GM18873 (cell line): ENCODE results near the gene PALD1.
"Not testable (repeated sequence)": the region's sequence is repeated elsewhere in the genome, so short reads cannot be mapped to it uniquely, and the experiment has no call there.

ENCODE experiments used
- ATAC-seq: cut with Tn5 transposase; IDR thresholded peaks from one replicate; pipeline ENCODE4 v1.9.1; 2021; ENCODE audit warnings: mild to moderate bottlenecking, moderate library complexity, moderate number of reproducible peaks; ENCODE audit not compliant: unreplicated experiment, low FRiP score

The PALD1 gene

DNA sequence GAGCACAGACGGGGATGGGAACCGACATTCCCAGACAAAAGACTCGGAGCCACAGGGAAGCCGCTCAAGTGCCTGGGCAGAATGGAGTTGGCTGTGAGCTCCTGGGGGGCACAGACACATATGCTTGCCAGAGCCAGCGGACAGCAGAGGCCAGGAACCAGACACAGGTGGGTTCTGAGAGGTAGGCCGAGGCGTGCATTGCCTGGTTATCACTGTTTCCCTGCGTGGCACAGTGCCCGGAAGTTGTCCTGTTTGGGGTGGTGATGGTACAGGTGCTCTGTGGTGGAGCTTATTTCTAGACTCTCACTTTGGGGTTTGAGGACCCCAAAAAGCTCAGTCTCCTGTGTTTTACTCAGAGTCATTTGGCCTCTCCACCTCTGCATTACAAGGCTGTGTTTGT lies 2.5 kb downstream of the PALD1 start:
- no peak for ATAC-seq

DNA sequence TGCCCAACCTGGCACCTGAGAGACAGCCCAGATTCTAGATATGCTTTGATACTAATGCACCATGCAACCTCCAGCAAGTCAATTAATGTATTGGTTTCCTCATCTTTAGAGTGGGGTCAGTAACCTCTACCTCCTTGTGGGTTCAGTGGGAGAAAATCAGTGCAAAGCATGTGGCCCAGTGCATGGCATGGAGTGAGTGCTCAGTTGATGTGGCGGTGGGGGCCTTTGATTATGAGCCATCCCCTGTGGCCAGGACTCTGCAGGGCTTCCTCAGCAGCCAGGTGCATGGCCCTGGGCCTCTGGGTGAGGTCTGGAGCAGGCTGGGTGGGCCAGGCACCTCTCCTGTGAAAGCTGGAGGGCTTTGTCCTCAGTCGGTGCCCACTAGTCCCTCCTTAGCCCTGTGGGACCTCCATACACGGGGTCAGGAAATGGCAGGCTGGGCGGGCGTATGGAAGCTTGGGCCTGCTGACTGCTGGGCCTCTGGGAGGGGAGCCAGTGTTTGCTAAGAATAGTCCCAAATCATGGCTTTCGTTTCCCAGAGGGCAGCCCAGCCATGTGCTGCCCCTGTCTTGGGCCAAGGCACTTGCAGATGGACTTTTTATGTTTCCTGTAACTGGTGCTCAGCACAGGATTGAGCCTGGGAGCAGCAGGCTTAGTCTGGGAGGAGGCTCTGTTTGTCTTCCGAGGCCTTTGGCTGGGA lies 3.4 kb downstream of the PALD1 start:
- no peak for ATAC-seq

DNA sequence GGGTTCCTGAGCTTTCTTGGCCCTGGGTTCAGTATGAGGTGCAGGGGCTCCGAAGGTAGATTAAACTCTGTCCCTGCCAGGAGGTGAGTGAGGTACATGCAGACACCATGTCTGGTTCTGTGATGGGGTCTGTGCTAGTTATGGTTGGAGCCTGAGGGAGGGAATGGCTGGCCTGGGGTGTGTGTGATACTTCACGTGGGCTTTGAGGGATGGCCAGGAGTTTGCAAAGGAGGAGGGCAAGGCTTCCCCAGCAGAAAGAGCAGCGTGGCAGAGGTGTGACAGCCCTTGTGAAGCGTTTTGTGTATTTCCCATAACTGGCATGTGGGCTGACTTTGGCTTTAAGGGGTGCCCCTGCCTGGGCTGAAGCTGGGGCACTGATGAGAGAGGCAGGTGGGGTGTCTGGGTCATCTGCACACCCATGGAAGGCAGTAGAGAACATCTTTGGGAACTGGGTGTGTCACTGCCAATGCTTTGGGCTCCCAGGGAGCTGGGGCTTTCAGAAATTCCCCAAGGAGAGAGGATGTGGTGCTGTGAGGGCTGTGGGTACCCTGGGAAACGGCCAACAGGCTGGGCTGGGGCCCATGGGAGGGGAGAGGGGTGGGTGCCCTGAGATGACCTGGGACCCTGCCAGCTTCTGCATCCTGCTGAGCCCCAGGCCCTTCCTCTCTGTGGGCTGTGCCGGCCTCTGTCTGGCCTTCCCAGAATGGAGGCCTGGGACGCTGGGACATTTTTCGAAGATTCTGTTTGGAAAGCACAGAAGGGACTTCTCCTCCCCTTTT lies 4.6 kb downstream of the PALD1 start:
- ATAC-seq, result no peak

DNA sequence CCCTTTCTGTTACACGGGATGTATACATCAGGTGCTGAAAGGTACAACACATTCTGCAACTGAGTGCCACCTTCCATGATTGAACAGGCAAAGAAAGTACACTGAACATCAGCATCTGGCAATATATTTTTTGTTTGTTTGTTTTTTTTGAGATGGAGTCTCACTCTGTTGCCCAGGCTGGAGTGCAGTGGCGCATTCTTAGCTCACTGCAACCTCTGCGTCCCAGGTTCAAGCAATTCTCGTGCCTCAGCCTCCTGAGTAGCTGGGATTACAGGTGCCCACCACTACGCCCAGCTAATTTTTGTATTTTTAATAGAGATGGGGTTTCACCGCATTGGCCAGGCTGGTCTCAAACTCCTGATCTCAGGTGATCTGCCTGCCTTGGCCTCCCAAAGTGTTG lies 5.3 kb downstream of the PALD1 start:
- ATAC-seq, result not testable (repeated sequence)

DNA sequence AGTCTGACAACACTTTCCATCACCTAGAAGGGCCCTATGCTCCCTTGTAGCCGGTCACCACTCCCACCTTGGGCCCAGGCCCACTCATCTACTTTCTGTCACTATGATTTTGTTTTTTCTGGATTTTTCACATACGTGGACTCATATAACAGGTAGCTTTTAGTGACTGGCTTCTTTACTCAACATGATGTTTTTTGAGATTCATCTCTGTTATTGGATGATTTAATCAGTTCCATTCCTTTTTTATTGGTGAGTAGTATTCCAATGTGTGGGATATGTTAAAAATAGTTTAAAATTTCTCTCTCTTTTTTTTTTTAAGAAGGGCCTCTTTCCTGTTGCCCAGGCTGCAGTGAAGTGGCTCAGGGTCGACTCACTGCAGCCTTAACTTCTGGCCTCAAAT lies 9.3 kb downstream of the PALD1 start:
- ATAC-seq, result no peak

DNA sequence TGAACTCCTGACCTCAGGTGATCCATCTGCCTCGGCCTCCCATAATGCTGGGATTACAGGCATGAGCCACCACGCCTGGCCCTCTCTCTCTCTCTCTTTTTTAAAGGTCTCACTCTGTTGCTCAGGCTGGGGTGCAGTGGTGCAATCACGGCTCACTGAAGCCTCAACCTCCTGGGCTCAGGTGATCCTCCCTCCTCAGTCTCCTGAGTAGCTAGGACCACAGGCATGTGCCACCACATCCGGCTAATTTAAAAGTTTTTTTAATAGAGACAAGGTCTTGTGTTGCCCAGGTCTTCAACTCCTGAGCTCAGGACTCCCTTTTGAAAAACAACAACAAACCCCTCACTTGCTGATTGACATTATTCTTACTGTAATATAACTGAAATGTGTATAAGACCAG lies 11.6 kb downstream of the PALD1 start:
- ATAC-seq, result no peak

DNA sequence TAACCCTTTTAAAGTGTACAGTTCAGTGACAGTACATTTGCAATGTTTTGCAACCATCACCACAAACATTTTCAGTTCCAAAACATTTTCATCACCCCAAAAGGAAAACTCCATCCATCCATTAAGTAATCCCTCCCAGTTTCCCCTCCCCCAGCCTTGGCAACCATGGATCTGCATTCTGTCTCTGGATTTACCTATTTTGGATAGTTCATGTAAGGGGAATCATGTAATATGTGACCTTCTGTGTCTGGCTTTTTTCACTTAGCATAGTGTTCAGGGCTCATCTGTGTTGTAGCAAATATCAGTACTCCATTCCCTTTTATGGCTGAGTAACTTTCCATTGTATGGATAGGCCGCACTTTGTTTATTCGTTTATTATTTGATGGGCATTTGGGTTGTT lies 13.0 kb downstream of the PALD1 start:
- no peak for ATAC-seq

DNA sequence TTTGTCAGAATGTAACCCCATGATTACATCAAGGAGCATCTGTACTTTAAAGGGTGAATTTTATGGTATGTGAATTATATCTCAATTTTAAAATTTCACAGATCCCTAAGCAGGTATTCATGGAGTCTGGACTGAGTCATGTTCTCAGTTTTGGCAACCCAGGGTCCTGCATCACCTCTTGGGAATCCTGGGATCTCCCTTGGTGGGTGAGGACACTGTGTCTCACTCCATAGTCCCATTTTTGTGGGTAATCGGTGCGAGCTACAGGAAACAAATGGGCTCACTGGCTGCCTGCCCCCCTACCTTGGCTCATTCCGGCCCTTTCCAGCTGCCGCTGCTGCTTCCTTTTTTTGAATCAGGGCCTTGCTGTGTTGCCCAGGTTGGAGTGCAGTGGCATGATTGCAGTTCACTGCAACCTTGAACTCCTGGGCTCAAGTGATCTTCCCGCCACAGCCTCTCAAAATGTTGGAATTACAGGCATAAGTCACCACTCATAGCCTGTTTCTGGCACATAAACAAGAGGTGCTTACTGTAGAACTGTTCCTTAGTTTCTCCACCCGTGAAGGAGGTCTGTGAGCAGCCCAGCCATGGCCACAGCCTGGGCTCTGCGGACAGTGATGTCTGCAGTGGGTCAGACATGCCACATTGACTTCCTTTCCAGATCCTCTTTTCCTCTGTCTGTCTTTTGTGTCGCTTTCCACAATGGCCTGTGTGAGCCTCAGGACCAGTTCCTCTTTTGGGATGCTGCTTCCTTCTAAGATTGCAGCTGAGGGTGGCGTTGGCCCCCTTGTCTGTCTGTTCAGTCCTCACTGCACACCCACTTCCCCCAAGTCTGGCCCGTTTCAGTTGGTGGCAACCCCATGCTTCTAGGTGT lies 14.5 kb downstream of the PALD1 start:
- no peak for ATAC-seq

DNA sequence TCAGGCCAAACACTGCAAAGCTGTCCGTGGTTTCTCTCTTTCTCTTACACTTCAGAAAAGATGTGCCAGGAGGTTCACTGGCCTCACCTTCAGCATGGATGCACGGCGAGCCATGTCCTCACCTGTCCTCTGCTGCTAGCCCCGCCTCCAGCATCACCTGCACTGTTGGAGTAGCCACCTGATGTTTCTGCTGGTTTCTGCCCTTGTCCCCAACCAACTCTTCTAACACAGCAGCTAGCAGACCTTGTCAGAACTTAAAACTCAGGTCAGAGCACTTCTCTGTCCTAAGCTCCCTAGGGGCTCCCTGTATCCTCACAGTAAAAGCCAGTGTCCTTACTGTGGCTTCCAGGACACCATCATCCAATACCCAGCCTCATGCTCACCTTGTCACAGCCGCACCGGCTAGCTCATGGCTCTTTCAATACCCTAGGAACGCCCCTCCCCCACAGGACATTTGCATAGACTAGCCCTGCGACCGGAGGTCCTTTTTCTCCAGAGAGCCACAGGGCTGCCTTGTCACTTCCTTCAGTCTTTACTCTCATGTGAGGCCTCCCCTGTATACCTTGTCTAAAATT lies 15.2 kb downstream of the PALD1 start:
- peak; percentile 67 for ATAC-seq

DNA sequence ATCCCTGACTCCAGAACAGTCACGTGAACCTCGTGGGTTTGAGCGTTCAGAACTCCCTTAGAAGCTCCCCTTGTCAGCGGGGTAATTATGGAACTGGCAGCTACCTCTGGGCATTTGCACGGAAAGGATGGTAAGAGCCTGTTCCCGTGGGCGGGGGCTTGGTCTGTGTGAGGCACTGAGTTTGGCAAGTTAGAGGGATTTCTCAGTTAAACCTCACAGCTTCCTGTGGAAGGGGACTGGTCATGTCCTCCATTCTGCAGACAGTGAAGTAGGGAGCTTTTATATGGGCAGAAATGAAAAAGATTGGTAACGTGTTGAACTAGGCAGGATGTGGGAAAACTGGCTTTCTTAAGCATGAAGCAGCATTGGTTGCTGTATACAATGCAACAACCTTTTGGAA lies 16.0 kb downstream of the PALD1 start:
- no peak for ATAC-seq

DNA sequence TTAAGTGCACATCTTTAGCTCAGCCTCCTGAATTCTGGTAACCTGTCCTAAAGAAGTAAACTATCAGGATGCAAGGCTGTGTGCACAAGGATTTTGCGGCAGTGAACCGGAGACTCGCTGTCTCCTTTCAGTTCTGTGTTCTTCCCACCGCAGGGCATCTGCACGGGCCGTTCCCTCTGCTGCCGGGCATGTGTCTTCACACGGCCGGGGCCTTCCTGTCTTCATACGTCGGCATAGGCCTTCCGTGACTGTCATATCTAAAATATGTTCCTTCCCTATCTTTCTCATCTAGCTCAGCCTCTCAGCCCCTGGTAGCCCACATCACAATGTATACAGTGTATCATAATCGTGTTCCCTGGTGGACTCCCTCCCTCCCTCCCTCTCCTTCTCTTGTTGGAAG lies 16.4 kb downstream of the PALD1 start:
- ATAC-seq, result no peak

DNA sequence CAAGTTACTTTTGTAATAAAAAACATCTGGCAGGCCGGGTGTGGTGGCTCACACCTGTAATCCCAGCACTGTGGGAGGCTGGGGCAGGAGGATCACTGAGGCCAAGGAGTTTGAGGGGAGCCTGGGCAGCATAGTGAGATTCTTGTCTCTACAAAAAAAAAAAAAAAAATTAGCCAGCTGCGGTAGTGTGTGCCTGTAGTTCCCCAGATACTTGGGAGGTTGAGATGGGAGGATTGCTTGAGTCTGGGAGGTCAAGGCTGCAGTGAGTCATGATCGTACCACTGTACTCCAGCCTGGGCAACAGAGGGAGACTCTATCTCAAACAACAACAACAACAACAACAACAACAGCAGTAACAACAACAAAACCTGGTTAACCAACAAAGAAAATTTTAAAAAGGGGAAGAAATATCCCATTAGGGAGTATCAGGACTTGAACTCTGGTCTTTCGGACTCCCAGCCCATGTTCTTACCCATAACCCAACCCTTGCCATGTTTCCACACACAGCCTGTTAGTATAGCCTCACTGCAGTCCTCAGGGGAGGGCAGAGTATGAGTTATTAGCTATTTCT lies 17.2 kb downstream of the PALD1 start:
- no peak for ATAC-seq

DNA sequence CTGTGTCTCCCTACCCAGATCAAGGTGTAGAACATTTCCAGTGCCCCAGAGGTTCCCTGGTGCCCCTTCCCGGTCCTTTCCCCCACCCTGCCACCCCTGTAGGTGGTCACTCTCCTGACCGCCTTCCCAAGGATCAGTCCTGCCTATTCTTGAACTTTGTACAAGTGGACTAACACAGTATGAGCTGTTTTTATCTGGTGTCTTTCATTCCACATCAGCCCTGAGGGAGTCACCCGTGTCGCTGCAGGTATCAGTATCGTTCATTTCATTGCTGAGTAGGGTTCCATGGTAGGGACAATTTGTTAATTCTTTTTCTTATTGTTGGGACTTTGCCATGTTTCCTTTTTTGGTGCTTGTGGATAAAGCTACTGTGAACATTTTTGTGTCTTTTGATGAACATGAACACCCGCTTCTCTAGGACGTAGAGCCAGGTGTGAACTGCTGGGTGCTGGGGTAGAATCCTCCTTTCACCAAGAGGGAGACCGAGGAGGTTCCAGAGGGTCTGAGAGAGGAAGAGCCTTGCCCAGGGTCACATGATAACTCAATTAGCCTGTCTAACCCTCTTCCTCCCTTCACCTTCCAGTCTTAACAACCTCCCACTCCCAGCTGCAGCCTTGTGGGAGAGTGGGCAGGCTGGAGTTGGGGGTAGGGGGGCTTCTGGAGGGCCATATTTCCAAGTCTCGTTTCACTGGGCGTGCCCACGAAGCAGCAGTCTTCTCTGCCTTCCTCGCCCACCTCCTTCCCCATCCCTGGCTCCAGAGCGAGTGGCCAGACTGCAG lies 18.0 kb downstream of the PALD1 start:
- ATAC-seq, result no peak

DNA sequence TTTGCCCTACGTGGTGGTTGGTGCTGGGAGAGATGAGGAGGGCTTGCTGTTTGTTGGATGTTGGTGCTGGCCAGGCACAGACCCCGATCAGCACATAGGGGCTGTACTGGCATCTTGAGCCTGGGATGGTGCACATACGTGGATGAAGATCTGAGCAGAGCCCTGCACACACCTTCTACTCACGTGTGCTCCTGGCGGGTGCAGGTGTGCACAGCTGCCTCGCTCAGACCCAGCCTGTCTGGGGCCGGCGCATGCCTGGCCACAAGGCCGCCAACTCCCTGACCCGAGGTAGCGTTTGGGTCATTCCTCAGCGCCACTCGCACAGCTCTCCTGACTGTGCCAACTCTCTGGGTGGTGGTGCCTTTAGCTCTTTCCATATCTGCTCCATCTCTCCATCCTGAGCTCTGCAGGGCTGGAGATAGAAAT lies 18.6 kb downstream of the PALD1 start:
- ATAC-seq, result no peak

DNA sequence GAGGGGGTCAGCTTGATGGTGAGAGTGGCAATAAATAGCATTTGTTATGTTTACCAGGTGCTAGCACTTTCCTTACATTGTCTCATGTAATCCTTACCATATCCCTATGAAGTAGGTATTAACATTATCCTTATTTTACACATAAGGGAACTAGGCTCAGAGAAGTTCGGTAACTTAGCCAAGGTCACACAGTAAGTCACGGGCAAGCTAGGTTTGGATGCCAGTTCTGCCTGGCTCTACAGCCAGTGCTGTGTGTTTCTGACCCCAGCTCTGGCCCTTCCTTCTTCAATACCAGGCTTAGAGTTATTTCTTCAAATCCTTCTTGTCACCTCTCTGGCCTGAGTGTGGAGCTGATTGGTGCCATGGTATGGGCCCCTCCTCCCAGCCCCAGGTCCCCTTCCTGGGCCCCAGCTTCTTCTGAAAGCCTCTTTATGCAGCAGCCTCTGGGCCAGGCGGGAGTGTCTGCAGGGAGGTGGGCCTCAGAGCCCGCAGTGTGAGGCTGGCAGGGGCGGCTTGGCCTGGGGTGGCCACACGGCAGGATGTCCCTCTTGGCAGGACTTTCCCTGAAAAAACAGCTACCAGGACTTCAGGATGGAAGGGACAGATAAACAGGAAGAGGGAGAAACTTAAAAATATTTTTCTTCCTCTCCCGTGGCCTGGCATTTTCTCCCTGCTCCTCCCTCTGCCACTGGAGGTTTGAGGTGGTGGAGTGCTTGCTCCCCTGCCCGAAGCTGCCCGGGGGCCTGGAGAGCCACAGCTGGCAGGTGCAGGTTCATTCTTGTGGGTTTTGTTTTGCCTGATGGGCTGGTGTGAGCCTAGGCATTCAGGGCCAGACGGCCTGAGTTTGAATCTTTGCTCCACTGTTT lies 20.6 kb downstream of the PALD1 start:
- ATAC-seq, result no peak

DNA sequence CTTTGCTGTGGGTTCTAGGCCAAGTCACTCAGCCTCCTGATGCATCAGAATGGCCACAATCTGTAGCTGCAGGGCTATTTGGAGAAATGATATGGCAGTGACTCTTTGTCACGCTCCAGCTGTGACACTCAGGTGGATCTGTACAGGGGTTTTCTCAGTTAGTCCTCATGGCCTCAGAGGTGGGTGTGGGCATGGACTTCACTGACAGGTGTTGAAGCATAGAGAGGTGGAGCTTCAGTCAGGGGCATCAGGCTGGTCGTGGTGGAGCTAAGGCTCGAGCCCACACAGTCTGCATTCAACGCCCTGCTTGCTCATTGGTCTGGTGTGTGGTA lies 21.2 kb downstream of the PALD1 start:
- no peak for ATAC-seq

DNA sequence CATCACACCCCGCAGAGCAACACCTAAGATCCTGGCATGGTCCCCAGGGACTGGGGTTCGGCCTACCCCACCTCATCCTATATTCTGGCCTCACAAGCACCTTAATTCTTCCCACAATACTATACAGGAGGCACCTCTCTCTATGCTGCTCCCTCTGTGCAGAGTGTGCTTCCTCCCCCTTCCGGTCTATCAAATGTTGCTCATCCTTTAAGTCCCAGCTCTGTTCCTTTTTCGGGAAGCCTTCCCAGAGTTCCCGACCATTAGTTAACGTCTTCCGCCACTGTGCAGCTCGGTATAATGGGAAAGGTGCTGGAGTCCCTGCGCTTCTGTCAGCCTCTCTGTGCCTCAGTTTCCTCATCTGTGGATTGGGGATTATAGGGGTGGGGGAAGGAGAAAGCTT lies 21.8 kb downstream of the PALD1 start:
- ATAC-seq, result no peak

DNA sequence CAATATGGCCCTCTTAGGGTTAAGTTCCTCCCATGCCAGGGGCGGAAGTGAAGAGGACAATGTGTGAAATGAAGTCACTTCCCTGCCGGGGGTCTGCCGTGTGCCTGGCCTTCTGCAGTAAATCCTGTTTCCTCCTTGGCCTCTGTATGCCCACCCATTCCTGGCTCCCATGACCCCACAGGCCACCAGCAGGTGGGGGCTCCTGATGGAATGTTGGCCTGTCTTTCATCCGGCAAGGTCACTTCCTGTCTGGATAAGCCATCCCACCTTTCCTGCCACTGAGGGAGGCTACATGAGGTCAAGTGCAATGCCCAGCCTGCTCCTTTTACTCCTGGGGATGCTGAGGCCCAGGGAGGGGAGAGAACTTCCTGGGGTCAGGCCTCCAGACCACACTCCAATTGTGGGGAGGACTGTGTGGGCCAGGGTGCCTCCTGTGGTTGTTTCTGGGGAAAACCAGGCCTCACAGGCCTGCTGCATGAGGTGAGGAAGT lies 22.3 kb downstream of the PALD1 start:
- no peak for ATAC-seq

DNA sequence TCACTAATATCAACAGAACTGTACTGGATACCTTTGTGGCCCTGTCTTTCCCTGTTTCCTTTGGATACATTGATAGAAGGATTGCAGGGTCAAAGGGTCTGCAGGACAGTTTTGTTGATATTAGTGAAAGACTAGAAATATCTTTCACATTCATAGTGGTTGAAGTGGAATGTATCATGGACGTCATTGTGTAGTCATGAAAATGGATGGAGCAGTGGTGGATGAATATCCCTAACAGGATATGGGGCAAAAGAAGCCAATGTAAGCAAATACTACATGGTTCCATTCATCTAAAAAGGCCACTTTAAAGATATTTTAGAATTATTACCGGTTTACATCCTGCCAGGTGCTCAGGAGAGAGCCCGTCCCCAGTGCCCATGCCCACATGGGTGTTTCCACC lies 23.8 kb downstream of the PALD1 start:
- ATAC-seq, result no peak
